Keratinocyte (primary cell): ENCODE data around the gene FNDC3A. TPM values are rescaled to one million over a fixed set of nuclear protein-coding genes. Genes with fewer than 3 reads are reported as not detected.
A peak's percentile ranks its signal among the peaks of the same experiment; 100 is the strongest.

Source experiments
- DNase-seq: peaks from one replicate; pipeline ENCODE4 v3.0.0-alpha.2; 2011; ENCODE audit warnings: low read depth, missing footprints, low spot score
- FAIRE-seq: peaks from 2 replicates; lab custom pipeline; 2011; peaks lifted over from hg19 to GRCh38; lab: Jason Lieb, UNC
- H2AFZ ChIP-seq: 2 replicates; pipeline ENCODE4 v1.6.0; 2012; ENCODE audit warnings: low read length, control low read depth, inconsistent platforms; ENCODE audit not compliant: control insufficient read depth
- H3K27ac ChIP-seq: 2 replicates; pipeline ENCODE4 v1.5.1; 2011; ENCODE audit warnings: low read length; ENCODE audit not compliant: control insufficient read depth, insufficient read depth
- H3K27me3 ChIP-seq: 3 replicates; pipeline ENCODE4 v1.6.0; 2011; ENCODE audit warnings: low read length; ENCODE audit not compliant: control insufficient read depth, insufficient read depth; ENCODE audit errors: extremely low read depth
- H3K36me3 ChIP-seq, 2 experiments: 2 replicates in 1 of 2; 3 replicates in 1 of 2; pipeline ENCODE4 v1.5.1; 2011; ENCODE audit warnings: low read length in 2 of 2, mild to moderate bottlenecking in 1 of 2; ENCODE audit not compliant: control insufficient read depth in 2 of 2, insufficient read depth in 2 of 2; ENCODE audit errors: extremely low read depth in 1 of 2
- H3K4me1 ChIP-seq: 3 replicates; pipeline ENCODE4 v1.5.1; 2011; ENCODE audit warnings: low read length; ENCODE audit not compliant: control insufficient read depth, insufficient read depth; ENCODE audit errors: extremely low read depth
- H3K4me2 ChIP-seq: 3 replicates; pipeline ENCODE4 v1.6.0; 2011; ENCODE audit warnings: low read depth, low read length; ENCODE audit not compliant: control insufficient read depth, insufficient read depth; ENCODE audit errors: extremely low read depth
- H3K4me3 ChIP-seq, 3 experiments: fragments of 200-600 bp in 1 of 3; sonication (generic) in 1 of 3; 2 replicates in 2 of 3; 3 replicates in 1 of 3; pipeline ENCODE4 v1.5.1; 2011 to 2016; ENCODE audit warnings: low read length in 3 of 3, mild to moderate bottlenecking in 3 of 3, control low read depth in 2 of 3, inconsistent platforms in 1 of 3, low read depth in 1 of 3, mixed read lengths in 1 of 3, mixed run types in 1 of 3, moderate library complexity in 1 of 3; ENCODE audit not compliant: control insufficient read depth in 2 of 3, insufficient read depth in 2 of 3; ENCODE audit errors: extremely low read depth in 1 of 3
- H3K79me2 ChIP-seq: 2 replicates; pipeline ENCODE4 v1.6.0; 2012; ENCODE audit warnings: low read length; ENCODE audit not compliant: control insufficient read depth, insufficient read depth
- H3K9ac ChIP-seq: 3 replicates; pipeline ENCODE4 v1.6.0; 2011; ENCODE audit warnings: low read length; ENCODE audit not compliant: control insufficient read depth, insufficient read depth; ENCODE audit errors: extremely low read depth
- H3K9me1 ChIP-seq: 3 replicates; pipeline ENCODE4 v1.6.0; 2011; ENCODE audit warnings: low read length; ENCODE audit not compliant: control insufficient read depth, insufficient read depth; ENCODE audit errors: extremely low read depth
- H3K9me3 ChIP-seq: 2 replicates; pipeline ENCODE4 v1.5.1; 2012; ENCODE audit warnings: low read depth, low read length; ENCODE audit not compliant: control insufficient read depth
- H4K20me1 ChIP-seq: 3 replicates; pipeline ENCODE4 v1.6.0; 2011; ENCODE audit warnings: low read length; ENCODE audit not compliant: control insufficient read depth, insufficient read depth; ENCODE audit errors: extremely low read depth
- CTCF ChIP-seq, 3 experiments: IDR thresholded peaks in 1 of 3; conservative IDR thresholded peaks in 1 of 3; optimal IDR thresholded peaks in 1 of 3; 2 replicates in 2 of 3; 3 replicates in 1 of 3; pipeline versions ENCODE3 to v1.5.1; 2011; ENCODE audit warnings: low read length in 3 of 3, mild to moderate bottlenecking in 3 of 3, moderate library complexity in 2 of 3, control low read depth in 1 of 3, inconsistent platforms in 1 of 3; ENCODE audit not compliant: insufficient read depth in 2 of 3; ENCODE audit errors: extremely low read depth in 1 of 3
- EZH2 ChIP-seq: IDR thresholded peaks from one replicate; pipeline ENCODE4 v1.6.1; 2012; ENCODE audit warnings: inconsistent platforms, mild to moderate bottlenecking, low read length, moderate library complexity
- dilution Hi-C: fragments of 300-500 bp; cut with MboI; formaldehyde crosslinking; loops from one replicate; pipeline ENCODE4 v1.7.0; 2020; ENCODE audit warnings: low sequenced_read_pairs; ENCODE audit not compliant: extremely low pct_ligation_motif_present
- polyA plus RNA-seq, 5 experiments: library from polyadenylated mRNA; depleted of rRNA in 3 of 5; stranded (reverse) in 3 of 5; stranded (forward) in 1 of 5; unstranded in 1 of 5; fragments of >200 nt; gene quantifications; 1 replicate in 1 of 5; 2 replicates in 3 of 5; 3 replicates in 1 of 5; pipeline versions ENCODE4 v1.2.1 to v1.2.3, GENCODE V29; 2011 to 2012; ENCODE audit warnings: missing spikeins in 2 of 5, low read depth in 1 of 5, low replicate concordance in 1 of 5

The FNDC3A gene
- polyA plus RNA-seq, 1 donor (not counting 4 experiments of a cell fraction or from before 2014, with no cell fraction given), result 28.4 TPM

DNA sequence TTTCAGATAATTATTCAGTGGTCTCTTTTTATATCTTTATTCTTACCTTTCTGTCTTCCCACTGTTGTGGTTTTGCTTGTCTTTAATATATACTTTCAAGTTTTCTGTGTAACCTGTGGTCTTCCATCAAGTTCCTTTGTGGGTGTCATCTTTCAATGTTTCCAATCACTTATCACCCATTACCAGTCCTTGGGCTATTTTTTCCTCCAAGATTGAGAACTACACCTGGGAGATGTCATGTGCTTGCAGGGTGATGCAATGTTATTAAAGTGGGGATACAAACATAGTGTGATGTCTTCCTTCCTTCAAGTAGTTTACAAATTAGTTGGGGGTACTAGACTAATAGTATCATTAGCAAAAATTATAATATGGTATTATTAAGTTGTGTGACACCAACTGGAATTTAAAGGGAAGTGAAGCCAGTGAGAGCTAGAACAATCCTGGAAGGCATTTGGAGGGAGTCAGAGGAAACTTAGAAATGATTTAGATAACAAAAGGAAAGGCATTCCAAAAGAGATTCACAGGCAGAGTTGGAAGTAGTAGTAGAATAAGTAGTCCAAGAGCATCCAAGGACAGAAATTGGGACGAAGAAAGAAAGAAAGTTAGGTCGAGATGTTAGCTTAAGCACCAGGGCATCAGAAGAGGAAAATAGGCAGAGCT, 3.4 kb downstream of the FNDC3A start:
- no peak overlapping the region for H3K4me3 ChIP-seq
- H3K79me2 ChIP-seq, result peaks cover 46% of the 10 kb centered on the region
- FAIRE-seq, result peak; percentile 64
- H4K20me1 ChIP-seq, result no peaks in the 10 kb centered on the region
- no peaks in the 10 kb centered on the region for H3K36me3 ChIP-seq
- H3K27me3 ChIP-seq, result no peaks in the 10 kb centered on the region
- peaks cover 18% of the 10 kb centered on the region for H3K4me1 ChIP-seq
- no peak overlapping the region for H3K27ac ChIP-seq
- no peak for TF ChIP-seq EZH2
- no peaks in the 10 kb centered on the region for H3K9me3 ChIP-seq
- H2AFZ ChIP-seq, result no peak overlapping the region
- H3K4me2 ChIP-seq, result peak overlapping the region; percentile 59
- no peak overlapping the region for H3K9ac ChIP-seq
- DNase-seq, result no peak
- dilution Hi-C loops, result no loop called here
- no peaks in the 10 kb centered on the region for H3K9me1 ChIP-seq

DNA sequence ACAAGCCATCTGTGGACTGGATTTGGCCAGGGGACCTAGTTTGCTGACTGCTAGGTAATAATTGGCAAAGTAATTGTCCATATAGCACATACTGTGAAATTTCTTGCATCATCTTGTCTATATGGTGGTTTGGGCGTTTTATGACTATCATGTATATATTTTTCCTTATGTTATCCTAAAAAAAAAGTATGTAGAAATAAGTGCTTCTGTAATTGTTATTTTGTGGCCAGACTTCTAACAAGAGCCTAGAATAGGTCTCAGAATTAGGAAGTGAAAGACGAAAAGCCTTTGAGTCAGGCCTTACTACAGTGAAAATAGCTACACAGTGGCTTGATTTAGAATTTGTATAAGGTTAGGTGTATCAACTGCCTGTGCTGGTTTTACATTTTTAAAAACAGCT, 4.2 kb downstream of the FNDC3A start:
- Histone ChIP-seq H4K20me1 (no peaks in the 10 kb centered on the region), H3K9ac (no peak overlapping the region), H3K9me1 (no peaks in the 10 kb centered on the region), H3K27ac (no peak overlapping the region), H3K9me3 (no peaks in the 10 kb centered on the region), H2AFZ (no peak overlapping the region), H3K79me2 (peaks cover 46% of the 10 kb centered on the region), H3K36me3 (no peaks in the 10 kb centered on the region), H3K27me3 (no peaks in the 10 kb centered on the region), H3K4me3 (no peak overlapping the region), H3K4me1 (peaks cover 18% of the 10 kb centered on the region), H3K4me2 (no peak overlapping the region)
- FAIRE-seq (no peak), DNase-seq (no peak)
- no peak for TF ChIP-seq EZH2
- dilution Hi-C loops, result no loop called here

DNA sequence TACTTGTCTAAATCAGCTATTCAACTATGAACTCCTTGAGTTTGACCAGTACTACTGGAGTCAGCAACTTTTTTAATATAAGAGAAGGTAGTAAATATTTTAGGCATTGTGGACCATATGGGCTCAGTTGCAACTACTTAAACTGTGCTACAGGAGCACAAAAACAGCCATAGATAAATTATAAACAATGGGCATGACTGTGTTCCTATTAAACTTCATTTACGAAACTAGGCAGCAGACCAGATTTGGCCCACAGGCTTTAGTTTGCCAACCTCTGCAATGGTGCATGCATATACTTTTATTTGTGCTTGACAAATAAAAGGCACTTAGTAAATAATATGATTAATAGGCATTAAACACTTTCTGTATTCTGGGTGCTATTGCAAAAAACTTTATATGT, 7.6 kb downstream of the FNDC3A start:
- Histone ChIP-seq H3K9ac (no peak overlapping the region), H3K4me3 (no peak overlapping the region), H3K9me3 (no peaks in the 10 kb centered on the region), H3K4me1 (peaks cover 8% of the 10 kb centered on the region), H3K9me1 (no peaks in the 10 kb centered on the region), H2AFZ (no peak overlapping the region), H3K79me2 (peaks cover 32% of the 10 kb centered on the region), H3K36me3 (no peaks in the 10 kb centered on the region), H3K27me3 (no peaks in the 10 kb centered on the region), H3K4me2 (no peak overlapping the region), H3K27ac (no peak overlapping the region), H4K20me1 (no peaks in the 10 kb centered on the region)
- TF ChIP-seq CTCF (optimal IDR thresholded peaks at IDR 0.05 in 1 of 3, IDR thresholded peaks at IDR 0.05 in 1 of 3, conservative IDR thresholded peaks at IDR 0.05 in 1 of 3; ENCODE audit: extremely low read depth in 1 of 3, insufficient read depth in 2 of 3, low read length in 3 of 3), result no peak
- no peak for TF ChIP-seq EZH2
- FAIRE-seq (no peak), DNase-seq (no peak)
- dilution Hi-C loops, result no loop called here
